Measurements from ENCODE around the gene CEACAM19.
"Not testable (repeated sequence)": the region's sequence is repeated elsewhere in the genome, so short reads cannot be mapped to it uniquely, and the experiment has no call there.

Gene CEACAM19

GRCh38 chr19:44706506-44707236 lies 35.4 kb downstream of the CEACAM19 start:
- H3K27ac ChIP-seq (ENCODE audit: low read depth, low read length) = no peak overlapping the region
- H3K36me3 ChIP-seq (ENCODE audit: control insufficient read depth in 5 of 5, insufficient read depth in 5 of 5, low read length in 5 of 5) = no peaks in the 10 kb centered on the region
- no peak overlapping the region for H3K4me3 ChIP-seq (ENCODE audit: low read depth in 1 of 5, low read length in 5 of 5)
- peaks cover 0 to 9% (median 0%) of the 10 kb centered on the region in 5 donors for H3K4me1 ChIP-seq (ENCODE audit: control insufficient read depth in 5 of 5, insufficient read depth in 5 of 5, low read length in 5 of 5)
- peaks cover 0 to 11% (median 0%) of the 10 kb centered on the region in 5 donors for H3K27me3 ChIP-seq (ENCODE audit: control insufficient read depth in 5 of 5, insufficient read depth in 4 of 5, low read length in 5 of 5)
- no peaks in the 10 kb centered on the region for H3K9me3 ChIP-seq (ENCODE audit: control insufficient read depth in 5 of 5, low read length in 5 of 5)
- no peak overlapping the region for H3K9ac ChIP-seq (ENCODE audit: low read length in 5 of 5)

DNA sequence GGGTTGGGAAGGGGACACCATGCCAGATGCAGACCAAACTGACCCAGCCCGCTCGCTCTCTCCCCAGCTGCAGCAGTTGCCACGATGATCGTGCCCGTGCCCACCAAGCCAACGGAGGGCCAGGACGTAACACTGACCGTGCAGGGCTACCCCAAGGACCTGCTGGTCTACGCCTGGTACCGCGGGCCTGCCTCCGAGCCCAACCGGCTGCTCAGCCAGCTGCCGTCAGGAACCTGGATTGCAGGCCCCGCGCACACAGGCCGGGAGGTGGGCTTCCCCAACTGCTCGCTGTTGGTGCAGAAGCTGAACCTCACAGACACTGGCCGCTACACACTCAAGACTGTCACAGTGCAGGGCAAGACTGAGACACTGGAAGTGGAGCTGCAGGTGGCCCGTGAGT lies 36.5 kb downstream of the CEACAM19 start:
- Histone ChIP-seq H3K27ac (ENCODE audit: low read depth, low read length) (no peak overlapping the region), H3K4me1 (ENCODE audit: control insufficient read depth in 5 of 5, insufficient read depth in 5 of 5, low read length in 5 of 5) (peaks cover 0 to 9% (median 0%) of the 10 kb centered on the region in 5 donors), H3K9me3 (ENCODE audit: control insufficient read depth in 5 of 5, low read length in 5 of 5) (no peaks in the 10 kb centered on the region), H3K27me3 (ENCODE audit: control insufficient read depth in 5 of 5, insufficient read depth in 4 of 5, low read length in 5 of 5) (peaks cover 0 to 8% (median 0%) of the 10 kb centered on the region in 5 donors), H3K9ac (ENCODE audit: low read length in 5 of 5) (no peak overlapping the region), H3K36me3 (ENCODE audit: control insufficient read depth in 5 of 5, insufficient read depth in 5 of 5, low read length in 5 of 5) (no peaks in the 10 kb centered on the region), H3K4me3 (ENCODE audit: low read depth in 1 of 5, low read length in 5 of 5) (no peak overlapping the region)

GRCh38 chr19:44708940-44709339 lies 37.7 kb downstream of the CEACAM19 start:
- Histone ChIP-seq H3K9ac (ENCODE audit: low read length in 5 of 5) (no peak overlapping the region), H3K36me3 (ENCODE audit: control insufficient read depth in 5 of 5, insufficient read depth in 5 of 5, low read length in 5 of 5) (no peaks in the 10 kb centered on the region), H3K4me1 (ENCODE audit: control insufficient read depth in 5 of 5, insufficient read depth in 5 of 5, low read length in 5 of 5) (peaks cover 0 to 9% (median 0%) of the 10 kb centered on the region in 5 donors), H3K27me3 (ENCODE audit: control insufficient read depth in 5 of 5, insufficient read depth in 4 of 5, low read length in 5 of 5) (peaks cover 0 to 10% (median 0%) of the 10 kb centered on the region in 5 donors), H3K9me3 (ENCODE audit: control insufficient read depth in 5 of 5, low read length in 5 of 5) (no peaks in the 10 kb centered on the region), H3K27ac (ENCODE audit: low read depth, low read length) (no peak overlapping the region), H3K4me3 (ENCODE audit: low read depth in 1 of 5, low read length in 5 of 5) (no peak overlapping the region)

DNA sequence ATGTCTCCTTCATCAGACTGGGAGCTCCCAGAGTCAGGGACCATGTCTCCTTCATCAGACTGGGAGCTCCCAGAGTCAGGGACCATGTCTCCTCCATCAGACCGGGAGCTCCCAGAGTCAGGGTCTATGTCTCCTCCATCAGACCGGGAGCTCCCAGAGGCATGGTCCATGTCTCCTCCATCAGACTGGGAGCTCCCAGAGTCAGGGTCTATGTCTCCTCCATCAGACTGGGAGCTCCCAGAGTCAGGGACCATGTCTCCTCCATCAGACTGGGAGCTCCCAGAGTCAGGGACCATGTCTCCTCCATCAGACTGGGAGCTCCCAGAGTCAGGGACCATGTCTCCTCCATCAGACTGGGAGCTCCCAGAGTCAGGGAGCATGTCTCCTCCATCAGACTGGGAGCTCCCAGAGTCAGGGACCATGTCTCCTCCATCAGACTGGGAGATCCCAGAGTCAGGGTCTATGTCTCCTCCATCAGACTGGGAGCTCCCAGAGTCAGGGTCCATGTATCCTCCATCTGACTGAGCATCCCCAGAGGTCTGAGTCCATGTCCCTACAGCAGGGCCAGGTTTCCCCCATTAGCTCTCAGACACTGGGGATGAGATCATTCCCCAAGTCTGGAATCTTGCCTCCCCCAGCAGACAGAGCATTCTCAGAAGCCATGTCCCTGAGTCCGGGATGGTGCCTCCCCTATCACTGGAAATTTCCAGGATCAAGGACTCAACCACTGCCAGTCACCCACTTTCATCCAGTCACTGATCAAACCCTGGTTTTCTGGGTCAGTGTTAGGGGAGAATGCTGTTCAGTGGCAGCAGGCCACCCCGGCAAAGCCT lies 38.4 kb downstream of the CEACAM19 start:
- not testable (repeated sequence) for H3K4me1 ChIP-seq (ENCODE audit: control insufficient read depth in 5 of 5, insufficient read depth in 5 of 5, low read length in 5 of 5); H3K4me3 ChIP-seq (ENCODE audit: low read depth in 1 of 5, low read length in 5 of 5); H3K9ac ChIP-seq (ENCODE audit: low read length in 5 of 5); H3K36me3 ChIP-seq (ENCODE audit: control insufficient read depth in 5 of 5, insufficient read depth in 5 of 5, low read length in 5 of 5); H3K27ac ChIP-seq (ENCODE audit: low read depth, low read length); H3K9me3 ChIP-seq (ENCODE audit: control insufficient read depth in 5 of 5, low read length in 5 of 5)
- H3K27me3 ChIP-seq (ENCODE audit: control insufficient read depth in 5 of 5, insufficient read depth in 4 of 5, low read length in 5 of 5) = peaks cover 0 to 10% (median 0%) of the 10 kb centered on the region in 5 donors

DNA sequence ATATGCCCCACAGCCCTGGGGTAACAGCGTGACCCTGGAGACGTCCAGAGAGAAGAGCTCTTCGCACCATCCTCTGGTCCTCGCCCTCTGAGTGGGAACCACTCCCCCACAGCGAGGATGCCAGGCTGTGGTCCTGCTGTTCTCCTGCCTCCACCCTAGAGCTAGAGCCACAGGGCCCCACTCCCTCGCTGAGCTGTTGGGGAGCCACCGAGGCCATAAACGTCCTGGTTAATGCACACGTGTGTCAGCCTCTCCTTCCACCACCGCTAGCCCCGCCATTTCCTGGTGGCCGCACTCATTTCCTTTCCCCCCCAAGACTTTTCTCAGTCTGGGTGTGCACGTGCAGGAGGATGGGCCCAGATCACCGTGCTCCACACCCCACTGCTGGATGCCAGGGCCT lies 39.2 kb downstream of the CEACAM19 start:
- no peak overlapping the region for H3K4me3 ChIP-seq (ENCODE audit: low read depth in 1 of 5, low read length in 5 of 5)
- peaks cover 0 to 9% (median 0%) of the 10 kb centered on the region in 5 donors for H3K4me1 ChIP-seq (ENCODE audit: control insufficient read depth in 5 of 5, insufficient read depth in 5 of 5, low read length in 5 of 5)
- H3K9ac ChIP-seq (ENCODE audit: low read length in 5 of 5) = no peak overlapping the region
- H3K27ac ChIP-seq (ENCODE audit: low read depth, low read length) = no peak overlapping the region
- H3K9me3 ChIP-seq (ENCODE audit: control insufficient read depth in 5 of 5, low read length in 5 of 5) = peaks cover 0 to 12% (median 8%) of the 10 kb centered on the region in 5 donors
- H3K36me3 ChIP-seq (ENCODE audit: control insufficient read depth in 5 of 5, insufficient read depth in 5 of 5, low read length in 5 of 5) = no peaks in the 10 kb centered on the region
- H3K27me3 ChIP-seq (ENCODE audit: control insufficient read depth in 5 of 5, insufficient read depth in 4 of 5, low read length in 5 of 5) = peaks cover 0 to 10% (median 0%) of the 10 kb centered on the region in 5 donors

- no peak overlapping the region for H3K9ac ChIP-seq (ENCODE audit: low read length in 5 of 5)
- H3K9me3 ChIP-seq (ENCODE audit: control insufficient read depth in 5 of 5, low read length in 5 of 5) = peaks cover 0 to 16% (median 8%) of the 10 kb centered on the region in 5 donors
- no peaks in the 10 kb centered on the region for H3K36me3 ChIP-seq (ENCODE audit: control insufficient read depth in 5 of 5, insufficient read depth in 5 of 5, low read length in 5 of 5)
Measured at GRCh38 chr19:44712864-44713515, 41.7 kb downstream of the CEACAM19 start.

GRCh38 chr19:44714597-44715169 lies 43.4 kb downstream of the CEACAM19 start:
- Histone ChIP-seq H3K4me3 (ENCODE audit: low read depth in 1 of 5, low read length in 5 of 5) (no peak overlapping the region), H3K9me3 (ENCODE audit: control insufficient read depth in 5 of 5, low read length in 5 of 5) (peaks cover 0 to 16% (median 8%) of the 10 kb centered on the region in 5 donors), H3K9ac (ENCODE audit: low read length in 5 of 5) (no peak overlapping the region)

More at GRCh38 chr19:44712864-44713515, 41.7 kb downstream of the CEACAM19 start:
- H3K4me1 ChIP-seq (ENCODE audit: control insufficient read depth in 5 of 5, insufficient read depth in 5 of 5, low read length in 5 of 5) = peaks cover 0 to 11% (median 0%) of the 10 kb centered on the region in 5 donors
- no peak overlapping the region for H3K4me3 ChIP-seq (ENCODE audit: low read depth in 1 of 5, low read length in 5 of 5)
- peaks cover 0 to 7% (median 0%) of the 10 kb centered on the region in 5 donors for H3K27me3 ChIP-seq (ENCODE audit: control insufficient read depth in 5 of 5, insufficient read depth in 4 of 5, low read length in 5 of 5)
- H3K27ac ChIP-seq (ENCODE audit: low read depth, low read length) = no peak overlapping the region

DNA sequence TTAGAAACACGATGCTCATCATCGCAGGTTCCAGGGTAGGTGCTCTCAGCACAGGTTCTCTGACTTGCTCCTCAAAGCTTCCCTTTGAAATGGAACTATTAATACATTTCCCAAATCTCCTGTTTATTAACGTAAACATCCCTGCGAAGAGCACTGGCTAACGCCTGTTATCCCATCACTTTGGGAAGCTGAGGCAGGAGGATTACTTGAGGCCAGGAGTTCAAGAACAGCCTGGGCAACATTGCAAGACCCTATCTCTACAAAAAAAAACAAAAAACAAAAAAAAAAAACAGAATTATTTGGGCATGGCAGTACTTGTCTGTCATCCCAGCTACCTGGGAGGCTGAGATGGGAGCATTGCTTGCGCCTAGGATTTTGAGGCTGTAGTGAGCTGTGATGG lies 46.3 kb downstream of the CEACAM19 start:
- Histone ChIP-seq H3K36me3 (ENCODE audit: control insufficient read depth in 5 of 5, insufficient read depth in 5 of 5, low read length in 5 of 5) (no peaks in the 10 kb centered on the region), H3K4me3 (ENCODE audit: low read depth in 1 of 5, low read length in 5 of 5) (no peak overlapping the region), H3K9me3 (ENCODE audit: control insufficient read depth in 5 of 5, low read length in 5 of 5) (peaks cover 0 to 16% (median 8%) of the 10 kb centered on the region in 5 donors), H3K4me1 (ENCODE audit: control insufficient read depth in 5 of 5, insufficient read depth in 5 of 5, low read length in 5 of 5) (peaks cover 4 to 28% (median 22%) of the 10 kb centered on the region in 5 donors), H3K9ac (ENCODE audit: low read length in 5 of 5) (no peak overlapping the region), H3K27me3 (ENCODE audit: control insufficient read depth in 5 of 5, insufficient read depth in 4 of 5, low read length in 5 of 5) (peaks cover 0 to 4% (median under 1%) of the 10 kb centered on the region in 5 donors), H3K27ac (ENCODE audit: low read depth, low read length) (no peak overlapping the region)

More at GRCh38 chr19:44714597-44715169, 43.4 kb downstream of the CEACAM19 start:
- Histone ChIP-seq H3K36me3 (ENCODE audit: control insufficient read depth in 5 of 5, insufficient read depth in 5 of 5, low read length in 5 of 5) (no peaks in the 10 kb centered on the region), H3K27ac (ENCODE audit: low read depth, low read length) (no peak overlapping the region), H3K4me1 (ENCODE audit: control insufficient read depth in 5 of 5, insufficient read depth in 5 of 5, low read length in 5 of 5) (peaks cover 4 to 25% (median 12%) of the 10 kb centered on the region in 5 donors), H3K27me3 (ENCODE audit: control insufficient read depth in 5 of 5, insufficient read depth in 4 of 5, low read length in 5 of 5) (peaks cover 0 to 2% (median 0%) of the 10 kb centered on the region in 5 donors)

DNA sequence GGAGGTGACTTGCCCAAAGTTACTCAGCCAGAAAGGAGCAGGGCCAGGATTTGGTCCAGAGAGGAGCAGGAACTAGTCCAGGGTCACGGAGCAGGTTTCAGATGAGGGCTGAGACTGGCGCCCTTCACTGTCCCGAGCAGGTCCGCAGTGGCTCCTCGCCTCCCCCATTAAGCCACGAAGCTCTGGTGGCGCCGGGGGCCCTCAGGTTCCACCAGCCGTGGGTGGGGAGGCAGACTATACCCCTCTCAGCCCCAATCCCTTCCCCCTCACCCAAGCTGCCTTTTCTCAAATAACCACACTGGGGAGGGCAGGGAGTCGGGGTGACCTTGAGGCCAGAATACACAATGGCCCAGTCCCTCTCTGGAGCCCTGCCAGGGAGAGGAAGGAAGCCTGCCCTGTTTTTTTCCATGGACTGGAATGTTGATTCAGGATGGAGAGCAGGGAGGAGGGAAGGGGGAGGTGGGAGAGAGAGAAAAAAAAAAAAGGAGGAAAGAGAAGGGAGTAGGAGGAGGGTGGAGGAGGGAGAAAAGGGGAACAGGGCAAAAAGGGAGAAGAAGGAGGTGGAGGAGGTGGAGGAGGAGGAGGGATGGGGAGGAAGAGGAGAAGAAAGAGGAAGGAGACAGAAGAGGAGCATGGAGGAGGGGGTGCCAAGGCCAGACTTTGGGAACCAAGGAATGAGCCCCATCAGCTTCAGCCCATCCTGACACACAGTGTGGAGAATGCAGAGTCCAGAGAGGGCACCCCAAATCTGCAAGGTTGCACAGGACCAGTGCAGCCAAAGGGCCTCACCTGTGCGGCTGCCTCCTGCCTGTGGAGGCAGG lies 47.4 kb downstream of the CEACAM19 start:
- Histone ChIP-seq H3K9ac (ENCODE audit: low read length in 5 of 5) (peak overlapping the region in 2 of 5 donors; percentile 55), H3K27ac (ENCODE audit: low read depth, low read length) (peak overlapping the region; percentile 42), H3K27me3 (ENCODE audit: control insufficient read depth in 5 of 5, insufficient read depth in 4 of 5, low read length in 5 of 5) (peaks cover 0 to 3% (median 2%) of the 10 kb centered on the region in 5 donors), H3K9me3 (ENCODE audit: control insufficient read depth in 5 of 5, low read length in 5 of 5) (peaks cover 0 to 16% (median 8%) of the 10 kb centered on the region in 5 donors), H3K4me1 (ENCODE audit: control insufficient read depth in 5 of 5, insufficient read depth in 5 of 5, low read length in 5 of 5) (peaks cover 4 to 37% (median 26%) of the 10 kb centered on the region in 5 donors), H3K36me3 (ENCODE audit: control insufficient read depth in 5 of 5, insufficient read depth in 5 of 5, low read length in 5 of 5) (no peaks in the 10 kb centered on the region), H3K4me3 (ENCODE audit: low read depth in 1 of 5, low read length in 5 of 5) (peak overlapping the region in 3 of 5 donors; percentile 2 to 50 (median 45))
